SU-DHL-6 (cell line): ENCODE data around the gene ZNF672.

Experiments
- EZH2phosphoT487 ChIP-seq: fragments of 200-600 bp; sonication (generic), shearing (Covaris generic); conservative IDR thresholded peaks from 2 replicates; pipeline ENCODE4 v1.6.1; 2018; ENCODE audit warnings: mild to moderate bottlenecking, antibody characterized with exemption, low read length, moderate library complexity, mixed read lengths
- TF ChIP-seq, protein P1 (sequence below): fragments of 200-600 bp; sonication (generic); IDR thresholded peaks from one replicate; pipeline ENCODE4 v1.5.1; 2017; ENCODE audit warnings: antibody characterized with exemption, mild to moderate bottlenecking, low read length, moderate library complexity; ENCODE audit not compliant: insufficient read depth, poor library complexity, severe bottlenecking

DNA sequence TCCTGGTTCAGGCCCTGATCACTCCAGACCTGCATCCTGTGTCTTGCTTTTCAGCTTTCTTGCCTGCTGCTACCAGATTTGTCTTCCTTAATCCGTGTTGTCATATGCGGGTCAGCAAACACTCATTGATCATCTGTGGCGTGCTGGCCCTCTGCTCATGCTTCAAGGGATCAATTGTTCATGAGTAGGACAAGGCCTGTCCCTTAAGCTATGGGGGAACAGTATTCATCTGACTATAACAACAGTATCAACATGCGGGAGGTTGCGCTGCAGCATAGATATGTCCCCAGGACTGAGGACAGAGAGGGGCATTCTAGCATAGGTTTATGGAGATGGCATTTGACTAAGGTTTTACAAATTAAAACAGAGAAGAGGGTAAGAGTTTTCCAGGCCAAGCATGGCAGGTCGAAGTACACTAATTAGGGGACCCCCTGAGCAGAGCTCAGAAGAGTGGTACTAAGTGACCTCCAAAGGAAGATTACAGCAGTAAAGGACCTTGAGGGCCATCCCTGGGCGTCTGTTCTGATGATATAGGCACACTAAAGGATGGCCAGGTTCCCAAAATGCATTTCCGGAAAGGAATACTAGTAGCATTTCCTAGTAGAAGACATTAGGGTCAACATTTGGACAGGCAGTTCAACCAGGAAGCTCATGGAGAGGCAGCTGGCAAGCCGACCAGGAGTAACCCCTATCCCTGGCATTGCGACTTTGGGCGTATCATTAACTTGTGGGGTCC, 811 bp upstream of the ZNF672 start:
- TF ChIP-seq, protein P1, sequence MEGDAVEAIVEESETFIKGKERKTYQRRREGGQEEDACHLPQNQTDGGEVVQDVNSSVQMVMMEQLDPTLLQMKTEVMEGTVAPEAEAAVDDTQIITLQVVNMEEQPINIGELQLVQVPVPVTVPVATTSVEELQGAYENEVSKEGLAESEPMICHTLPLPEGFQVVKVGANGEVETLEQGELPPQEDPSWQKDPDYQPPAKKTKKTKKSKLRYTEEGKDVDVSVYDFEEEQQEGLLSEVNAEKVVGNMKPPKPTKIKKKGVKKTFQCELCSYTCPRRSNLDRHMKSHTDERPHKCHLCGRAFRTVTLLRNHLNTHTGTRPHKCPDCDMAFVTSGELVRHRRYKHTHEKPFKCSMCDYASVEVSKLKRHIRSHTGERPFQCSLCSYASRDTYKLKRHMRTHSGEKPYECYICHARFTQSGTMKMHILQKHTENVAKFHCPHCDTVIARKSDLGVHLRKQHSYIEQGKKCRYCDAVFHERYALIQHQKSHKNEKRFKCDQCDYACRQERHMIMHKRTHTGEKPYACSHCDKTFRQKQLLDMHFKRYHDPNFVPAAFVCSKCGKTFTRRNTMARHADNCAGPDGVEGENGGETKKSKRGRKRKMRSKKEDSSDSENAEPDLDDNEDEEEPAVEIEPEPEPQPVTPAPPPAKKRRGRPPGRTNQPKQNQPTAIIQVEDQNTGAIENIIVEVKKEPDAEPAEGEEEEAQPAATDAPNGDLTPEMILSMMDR: no peak
- no peak for TF ChIP-seq EZH2phosphoT487
